NCI-H146 treated with DMSO at 0.1 percent for 48 hours (cell line): ENCODE measurements around the gene MX2.

Experiments used
- DNase-seq: peaks from one replicate; lab custom pipeline; 2025; ENCODE audit not compliant: unreplicated experiment; lab: John Stamatoyannopoulos, UW

Gene MX2

GRCh38 chr21:41381731-41382130 lies 19.9 kb downstream of the MX2 start:
- DNase-seq, result no peak

GRCh38 chr21:41387042-41387819 lies 25.4 kb downstream of the MX2 start:
- DNase-seq, result no peak

GRCh38 chr21:41387824-41388223 lies 26.0 kb downstream of the MX2 start:
- DNase-seq, result no peak

- no peak for DNase-seq
These were observed 26.4 kb downstream of the MX2 start for GRCh38 chr21:41388259-41388658.

GRCh38 chr21:41390043-41390639 lies 28.3 kb downstream of the MX2 start:
- no peak for DNase-seq

GRCh38 chr21:41393876-41394465 lies 32.1 kb downstream of the MX2 start:
- no peak for DNase-seq

- no peak for DNase-seq
These were observed 34.8 kb downstream of the MX2 start for GRCh38 chr21:41396558-41397075.

- no peak for DNase-seq
These were observed 35.7 kb downstream of the MX2 start for GRCh38 chr21:41397471-41397891.

- no peak for DNase-seq
These were observed 36.4 kb downstream of the MX2 start for GRCh38 chr21:41398251-41398650.

GRCh38 chr21:41398831-41399230 lies 37.0 kb downstream of the MX2 start:
- DNase-seq, result no peak

- DNase-seq, result no peak
These were observed 37.5 kb downstream of the MX2 start for GRCh38 chr21:41399246-41399800.

- DNase-seq, result no peak
These were observed 40.4 kb downstream of the MX2 start for GRCh38 chr21:41402231-41402630.

- DNase-seq, result no peak
These were observed 41.0 kb downstream of the MX2 start for GRCh38 chr21:41402796-41403195.

GRCh38 chr21:41403331-41403730 lies 41.5 kb downstream of the MX2 start:
- DNase-seq, result no peak

GRCh38 chr21:41403966-41404365 lies 42.1 kb downstream of the MX2 start:
- DNase-seq, result no peak

- DNase-seq, result no peak
These were observed 43.5 kb downstream of the MX2 start for GRCh38 chr21:41405321-41405720.

GRCh38 chr21:41406340-41406739 lies 44.5 kb downstream of the MX2 start:
- no peak for DNase-seq

GRCh38 chr21:41407541-41408460 lies 46.0 kb downstream of the MX2 start:
- DNase-seq, result no peak

- DNase-seq, result no peak
These were observed 48.5 kb downstream of the MX2 start for GRCh38 chr21:41410361-41410760.

- DNase-seq, result no peak
These were observed 49.1 kb downstream of the MX2 start for GRCh38 chr21:41410767-41411448.
